Epithelial cell of esophagus (primary cell): ENCODE data around the gene MTMR12.

ENCODE experiments used
- DNase-seq: peaks from one replicate; pipeline ENCODE4 v3.0.0; 2010; ENCODE audit warnings: low read depth
- H3K4me3 ChIP-seq: 2 replicates; pipeline ENCODE4 v1.5.1; 2011; ENCODE audit warnings: mild to moderate bottlenecking, low read length, control low read depth
- TF ChIP-seq, protein P1 (sequence below): IDR thresholded peaks from 2 replicates; pipeline ENCODE4 v1.5.1; 2011; ENCODE audit warnings: low read depth, mild to moderate bottlenecking, low read length, control low read depth, inconsistent platforms; ENCODE audit not compliant: insufficient read depth; ENCODE audit errors: missing control alignments

Gene MTMR12

GRCh38 chr5:32263684-32264083, 49.1 kb downstream of the MTMR12 start:
- TF ChIP-seq, protein P1, sequence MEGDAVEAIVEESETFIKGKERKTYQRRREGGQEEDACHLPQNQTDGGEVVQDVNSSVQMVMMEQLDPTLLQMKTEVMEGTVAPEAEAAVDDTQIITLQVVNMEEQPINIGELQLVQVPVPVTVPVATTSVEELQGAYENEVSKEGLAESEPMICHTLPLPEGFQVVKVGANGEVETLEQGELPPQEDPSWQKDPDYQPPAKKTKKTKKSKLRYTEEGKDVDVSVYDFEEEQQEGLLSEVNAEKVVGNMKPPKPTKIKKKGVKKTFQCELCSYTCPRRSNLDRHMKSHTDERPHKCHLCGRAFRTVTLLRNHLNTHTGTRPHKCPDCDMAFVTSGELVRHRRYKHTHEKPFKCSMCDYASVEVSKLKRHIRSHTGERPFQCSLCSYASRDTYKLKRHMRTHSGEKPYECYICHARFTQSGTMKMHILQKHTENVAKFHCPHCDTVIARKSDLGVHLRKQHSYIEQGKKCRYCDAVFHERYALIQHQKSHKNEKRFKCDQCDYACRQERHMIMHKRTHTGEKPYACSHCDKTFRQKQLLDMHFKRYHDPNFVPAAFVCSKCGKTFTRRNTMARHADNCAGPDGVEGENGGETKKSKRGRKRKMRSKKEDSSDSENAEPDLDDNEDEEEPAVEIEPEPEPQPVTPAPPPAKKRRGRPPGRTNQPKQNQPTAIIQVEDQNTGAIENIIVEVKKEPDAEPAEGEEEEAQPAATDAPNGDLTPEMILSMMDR, result no peak
- DNase-seq, result no peak

GRCh38 chr5:32261198-32261597, 51.5 kb downstream of the MTMR12 start:
- TF ChIP-seq, protein P1, result no peak
- no peak overlapping the region for H3K4me3 ChIP-seq
- DNase-seq, result no peak

More at GRCh38 chr5:32263684-32264083, 49.1 kb downstream of the MTMR12 start:
- no peak overlapping the region for H3K4me3 ChIP-seq

DNA sequence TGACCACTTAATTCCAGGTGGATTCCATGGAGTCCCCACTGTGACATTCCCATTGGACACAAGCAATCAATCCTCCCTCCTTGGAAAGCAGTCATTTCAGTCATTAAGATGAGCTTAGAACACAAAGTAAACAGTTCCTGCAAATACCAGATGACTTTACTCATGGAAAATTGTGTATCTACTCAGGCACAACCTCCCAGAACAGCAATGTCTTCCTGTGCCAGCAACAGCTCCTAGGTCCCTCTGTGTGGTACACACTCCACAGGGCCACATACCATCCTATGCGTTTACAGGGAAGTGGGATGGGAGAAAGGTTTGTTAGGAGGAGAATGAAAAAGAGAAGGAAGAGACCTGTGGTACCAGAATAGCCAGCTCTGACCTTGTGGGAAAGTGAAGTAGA, 53.7 kb downstream of the MTMR12 start:
- TF ChIP-seq, protein P1, result no peak
- no peak for DNase-seq
- H3K4me3 ChIP-seq, result no peak overlapping the region

GRCh38 chr5:32258424-32258823, 54.3 kb downstream of the MTMR12 start:
- peak; percentile 8 for DNase-seq
- TF ChIP-seq, protein P1, result no peak
- H3K4me3 ChIP-seq, result no peak overlapping the region

DNA sequence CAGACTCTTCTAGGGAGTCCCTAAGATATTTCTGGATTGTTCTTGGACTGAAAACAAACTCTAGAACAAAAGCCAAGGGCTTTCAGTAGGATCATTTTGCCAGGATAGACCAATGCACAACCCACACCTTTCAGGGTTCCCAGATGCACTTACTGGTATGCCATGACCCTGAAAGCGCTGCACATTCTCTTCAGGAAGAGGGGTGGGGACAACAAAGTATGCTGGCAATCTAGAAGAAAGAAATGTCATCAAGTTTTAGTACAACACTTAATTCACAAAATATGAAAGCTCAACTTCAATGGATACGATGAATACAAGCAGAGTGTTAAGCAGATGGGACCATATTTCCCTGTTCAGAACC, 57.2 kb downstream of the MTMR12 start:
- DNase-seq, result no peak
- no peak overlapping the region for H3K4me3 ChIP-seq
- TF ChIP-seq, protein P1, result no peak

DNA sequence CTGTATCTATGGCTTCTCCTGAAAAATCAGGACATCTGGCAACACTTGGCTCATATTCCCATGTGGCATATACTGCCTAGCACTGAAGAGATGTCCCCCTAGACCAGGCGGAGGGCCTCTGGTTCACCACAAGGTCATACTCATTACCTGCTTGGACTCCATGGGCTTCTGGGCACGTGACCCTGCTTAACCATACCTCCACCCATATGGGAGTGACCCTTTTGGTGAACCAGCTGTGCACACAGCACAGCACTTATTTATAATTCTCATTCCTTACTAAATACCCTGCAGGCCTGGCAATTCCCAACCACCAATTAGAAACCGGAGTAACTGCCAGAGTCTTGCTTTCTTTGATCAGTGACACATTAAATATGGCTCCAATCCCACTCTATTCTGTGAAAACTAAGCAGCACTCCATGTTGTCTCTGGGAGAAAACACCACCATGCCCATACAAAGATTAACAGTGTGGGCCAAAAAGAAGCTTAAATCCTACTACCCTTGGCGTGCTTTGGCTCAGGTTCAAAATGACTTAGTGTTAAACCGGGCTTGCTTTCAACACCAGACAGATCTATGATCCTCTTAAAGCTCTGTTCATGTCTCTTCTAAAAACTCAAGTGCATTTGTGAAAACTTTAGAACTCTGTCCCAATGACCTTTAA, 57.7 kb downstream of the MTMR12 start:
- no peak for DNase-seq
- TF ChIP-seq, protein P1, result no peak
- no peak overlapping the region for H3K4me3 ChIP-seq

- no peak for DNase-seq
- no peak overlapping the region for H3K4me3 ChIP-seq
- TF ChIP-seq, protein P1, result no peak
Measured at GRCh38 chr5:32251871-32252458, 60.8 kb downstream of the MTMR12 start.
